GM19468 (cell line): ENCODE measurements around the gene TULP4.
"Not testable (repeated sequence)": the region's sequence is repeated elsewhere in the genome, so short reads cannot be mapped to it uniquely, and the experiment has no call there.

ENCODE experiments used
- ATAC-seq: cut with Tn5 transposase; IDR thresholded peaks from one replicate; pipeline ENCODE4 v1.9.1; 2021; ENCODE audit warnings: mild to moderate bottlenecking, moderate library complexity, moderate number of reproducible peaks; ENCODE audit not compliant: unreplicated experiment; ENCODE audit errors: extremely low read depth

TULP4 gene

GRCh38 chr6:158292016-158292415 lies 20.2 kb upstream of the TULP4 start:
- ATAC-seq = no peak

- ATAC-seq = no peak
Measured at GRCh38 chr6:158293122-158293521, 19.1 kb upstream of the TULP4 start.

- not testable (repeated sequence) for ATAC-seq
Measured at GRCh38 chr6:158295976-158296853, 16.1 kb upstream of the TULP4 start.

DNA sequence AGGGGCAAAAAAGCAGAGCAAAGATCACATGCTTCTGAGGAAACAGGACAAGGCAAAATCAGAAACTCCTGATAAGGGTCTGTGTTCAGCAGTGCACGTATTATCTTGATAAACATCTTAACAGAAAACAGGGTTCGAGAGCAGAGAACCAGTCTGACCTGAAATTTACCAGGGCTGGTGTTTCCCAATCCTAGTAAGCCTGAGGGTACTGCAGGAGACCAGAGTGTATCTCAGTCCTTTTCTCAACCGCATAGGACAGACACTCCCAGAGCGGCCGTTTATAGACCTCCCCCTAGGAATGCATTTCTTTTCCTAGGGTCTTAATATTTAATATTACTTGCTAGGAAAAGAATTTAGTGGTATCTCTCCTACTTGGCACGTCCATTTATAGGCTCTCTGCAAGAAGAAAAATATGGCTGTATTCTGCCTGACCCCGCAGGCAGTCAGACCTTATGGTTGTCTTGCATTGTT lies 15.4 kb upstream of the TULP4 start:
- ATAC-seq = not testable (repeated sequence)

GRCh38 chr6:158297657-158298056 lies 14.6 kb upstream of the TULP4 start:
- not testable (repeated sequence) for ATAC-seq

DNA sequence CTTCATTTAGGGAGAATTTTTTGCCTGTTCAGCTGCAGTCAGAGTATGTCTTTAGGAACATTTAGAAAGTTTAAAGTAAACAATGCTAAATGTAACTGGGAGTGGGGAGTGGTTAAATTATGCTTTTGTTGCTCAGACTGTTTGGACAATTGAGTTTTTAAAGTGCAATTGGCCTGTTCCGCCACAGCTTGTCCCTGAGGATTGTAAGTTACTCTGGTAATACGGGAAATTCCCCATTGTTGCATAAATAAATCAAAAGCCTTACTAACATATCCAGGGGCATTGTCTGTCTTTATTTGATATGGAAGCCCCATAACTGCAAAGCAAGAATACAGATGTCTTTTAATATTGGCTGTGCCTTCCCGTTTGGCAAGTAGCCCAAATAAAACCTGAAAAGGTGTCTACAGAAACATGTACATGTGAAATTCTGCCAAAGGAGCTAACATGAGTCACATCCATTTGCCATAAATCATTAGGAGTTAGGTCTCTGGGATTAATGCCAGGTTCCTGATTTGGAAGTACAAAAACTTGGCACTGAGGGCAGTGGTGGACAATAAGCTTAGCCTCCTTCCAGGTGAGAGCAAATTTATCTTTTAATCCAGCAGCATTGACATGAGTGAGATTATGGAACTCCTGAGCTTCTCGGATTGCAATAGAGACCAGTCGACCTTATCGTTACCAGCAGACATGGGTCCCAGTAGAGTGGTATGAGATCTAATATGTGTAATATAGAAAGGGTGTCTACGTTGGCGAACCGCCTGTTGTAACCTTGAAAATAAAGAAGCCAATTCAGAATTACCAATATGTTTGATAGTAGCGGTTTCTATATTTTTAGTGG lies 11.7 kb upstream of the TULP4 start:
- not testable (repeated sequence) for ATAC-seq

DNA sequence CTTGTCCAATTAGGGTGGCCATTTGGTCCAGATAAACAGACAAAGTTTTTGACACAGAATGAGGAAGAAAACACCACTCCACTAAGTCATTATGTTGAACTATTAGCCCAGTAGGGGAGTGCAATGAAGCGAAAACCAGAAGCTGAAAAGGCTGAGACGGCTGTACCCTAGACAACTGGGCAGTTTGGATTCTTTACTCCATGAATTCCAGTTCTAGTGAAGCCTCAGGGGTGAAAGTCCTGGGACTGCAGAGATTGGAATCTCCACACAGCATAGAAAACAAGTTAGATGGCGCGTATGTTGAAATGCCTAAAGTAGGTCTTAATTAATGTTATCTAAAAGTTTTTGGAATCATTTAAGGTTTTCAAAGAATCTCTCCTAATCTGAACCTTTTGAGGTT lies 10.7 kb upstream of the TULP4 start:
- not testable (repeated sequence) for ATAC-seq

DNA sequence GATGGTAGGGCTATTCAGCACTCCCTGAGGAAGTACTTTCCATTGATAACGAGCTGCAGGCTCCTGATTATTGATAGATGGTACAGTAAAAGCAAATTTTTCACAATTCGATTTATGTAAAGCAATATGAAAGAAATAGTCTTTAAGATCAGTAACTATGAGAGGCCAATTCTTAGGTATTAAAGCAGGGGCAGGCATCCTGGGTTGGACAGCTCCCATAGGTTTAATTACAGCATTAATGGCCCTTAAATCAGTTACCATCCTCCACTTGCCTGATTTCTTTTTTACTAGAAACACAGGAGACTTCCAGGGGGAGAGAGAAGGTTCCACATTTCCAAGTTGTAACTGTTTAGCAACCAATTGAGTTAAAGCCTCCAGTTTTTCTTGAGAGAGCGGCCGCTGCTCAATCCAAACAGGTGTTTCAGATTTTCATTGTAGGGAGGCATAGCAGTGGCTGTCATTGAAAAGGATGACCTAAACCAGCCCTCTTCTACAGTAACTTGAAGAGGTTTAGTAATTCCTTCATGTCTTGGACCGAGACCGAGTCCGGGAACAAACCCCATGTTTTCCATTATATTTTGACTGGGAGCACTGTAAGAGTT lies 10.0 kb upstream of the TULP4 start:
- ATAC-seq = not testable (repeated sequence)

DNA sequence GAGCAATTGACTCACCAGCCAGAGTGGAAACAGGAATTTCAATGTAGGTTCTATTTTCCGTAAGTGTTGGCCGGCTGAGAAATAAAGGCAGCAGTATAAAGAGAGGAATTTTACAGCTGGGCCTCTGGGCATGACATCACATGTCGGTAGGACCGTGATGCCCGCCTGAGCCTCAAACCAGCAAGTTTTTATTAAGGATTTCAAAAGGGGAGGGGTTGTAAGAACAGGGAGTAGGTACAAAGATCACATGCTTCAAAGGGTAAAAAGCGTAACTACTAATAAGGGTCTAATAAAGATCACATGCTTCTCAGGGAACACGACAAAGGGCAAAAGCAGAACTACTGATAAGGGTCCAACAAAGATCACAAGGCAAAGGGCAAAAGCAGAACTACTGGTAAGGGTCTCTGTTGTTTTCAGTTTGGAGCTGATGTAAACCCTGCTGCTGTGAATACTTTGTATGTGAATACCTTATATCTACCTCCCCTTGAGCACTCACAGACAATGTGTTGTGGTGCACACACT lies 9.0 kb upstream of the TULP4 start:
- no peak for ATAC-seq

DNA sequence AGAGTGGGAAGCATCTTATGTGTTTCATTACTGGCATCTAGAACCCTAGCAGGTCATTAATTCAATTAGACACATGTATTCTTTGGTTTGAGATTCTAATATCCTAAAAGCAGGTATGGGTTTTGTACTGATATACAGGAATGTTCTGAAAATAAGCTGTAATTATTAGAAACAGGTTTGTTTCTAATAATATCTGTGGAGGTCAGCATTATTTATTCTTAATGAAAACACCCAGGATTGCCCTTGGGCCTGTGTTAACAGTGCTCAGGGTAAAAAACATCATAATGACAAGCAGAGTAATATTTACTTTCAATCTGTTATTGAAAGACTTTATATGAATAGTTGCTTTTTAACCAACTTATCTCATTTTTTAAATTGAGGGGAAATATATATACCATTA lies 8.0 kb upstream of the TULP4 start:
- no peak for ATAC-seq

- no peak for ATAC-seq
Measured at GRCh38 chr6:158309814-158310213, 2.5 kb upstream of the TULP4 start.

- ATAC-seq = no peak
Measured at GRCh38 chr6:158311193-158311592, 1.1 kb upstream of the TULP4 start.

GRCh38 chr6:158311626-158312025 lies 639 bp upstream of the TULP4 start:
- no peak for ATAC-seq

DNA sequence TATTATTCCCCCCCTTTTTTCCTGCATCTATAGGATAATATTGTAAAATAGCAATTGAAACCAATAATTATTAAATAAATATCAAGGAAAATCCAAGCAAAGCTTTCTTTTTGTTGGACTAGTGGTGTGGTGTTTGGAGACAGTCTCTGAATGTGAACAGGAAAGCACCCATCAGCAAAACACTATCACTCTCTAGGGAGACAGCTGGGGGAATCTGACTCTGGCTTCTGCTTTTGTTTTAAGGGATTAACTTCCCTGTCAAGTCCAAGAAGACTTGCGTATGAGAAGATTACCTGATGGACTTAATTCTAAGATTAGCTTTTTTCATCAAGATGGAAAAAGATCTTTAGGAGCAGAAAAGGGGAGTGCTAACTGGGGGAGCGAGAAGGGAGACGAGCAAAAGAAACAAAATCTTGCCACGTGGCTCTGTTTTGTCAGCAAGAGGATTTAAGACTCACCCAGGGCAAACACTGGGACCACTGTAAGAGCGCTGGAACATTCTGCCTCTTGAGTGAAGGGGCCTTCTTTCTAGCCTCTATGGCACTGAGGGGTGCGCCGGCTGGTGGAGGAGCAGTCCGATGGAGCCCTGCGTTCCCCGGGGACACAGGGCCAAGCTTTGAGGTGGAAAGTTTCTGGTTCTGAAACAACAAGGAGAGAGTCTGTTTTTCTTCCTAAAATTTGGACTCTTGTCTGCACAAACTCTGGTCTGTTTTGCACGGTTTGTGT lies 570 bp downstream of the TULP4 start:
- ATAC-seq = no peak

DNA sequence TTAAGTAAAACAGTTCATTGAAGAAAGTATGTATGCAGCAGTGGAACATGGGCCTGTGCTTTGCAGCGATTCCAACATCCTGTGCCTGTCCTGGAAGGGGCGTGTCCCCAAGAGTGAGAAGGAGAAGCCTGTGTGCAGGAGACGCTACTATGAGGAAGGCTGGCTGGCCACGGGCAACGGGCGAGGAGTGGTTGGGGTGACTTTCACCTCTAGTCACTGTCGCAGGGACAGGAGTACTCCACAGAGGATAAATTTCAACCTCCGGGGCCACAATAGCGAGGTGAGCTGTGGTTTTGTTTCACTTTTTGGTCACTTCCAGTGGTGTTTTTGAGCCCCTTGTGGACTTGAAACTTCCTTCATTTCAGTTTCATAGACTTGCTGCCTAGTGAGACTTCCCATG lies 1.7 kb downstream of the TULP4 start:
- ATAC-seq = no peak

DNA sequence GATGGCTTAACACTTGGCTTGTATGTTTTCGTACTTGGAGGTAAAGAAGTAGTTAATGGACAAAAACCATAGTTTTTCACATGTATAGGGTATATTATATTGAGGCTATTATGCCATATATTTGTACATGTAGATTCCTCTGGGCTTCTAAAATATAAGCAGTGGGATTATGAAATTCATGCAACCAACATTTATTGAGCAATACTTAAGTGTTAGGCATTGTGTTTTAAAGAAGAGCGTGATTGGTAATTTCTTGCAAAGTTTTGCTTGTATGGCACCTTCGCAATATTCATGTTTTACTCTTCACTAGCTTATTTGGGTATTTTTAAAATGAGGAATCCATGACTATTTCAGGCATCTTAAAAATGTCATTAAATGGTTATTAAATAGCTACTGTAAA lies 2.5 kb downstream of the TULP4 start:
- ATAC-seq = no peak

- ATAC-seq = no peak
Measured at GRCh38 chr6:158316022-158316421, 3.8 kb downstream of the TULP4 start.

DNA sequence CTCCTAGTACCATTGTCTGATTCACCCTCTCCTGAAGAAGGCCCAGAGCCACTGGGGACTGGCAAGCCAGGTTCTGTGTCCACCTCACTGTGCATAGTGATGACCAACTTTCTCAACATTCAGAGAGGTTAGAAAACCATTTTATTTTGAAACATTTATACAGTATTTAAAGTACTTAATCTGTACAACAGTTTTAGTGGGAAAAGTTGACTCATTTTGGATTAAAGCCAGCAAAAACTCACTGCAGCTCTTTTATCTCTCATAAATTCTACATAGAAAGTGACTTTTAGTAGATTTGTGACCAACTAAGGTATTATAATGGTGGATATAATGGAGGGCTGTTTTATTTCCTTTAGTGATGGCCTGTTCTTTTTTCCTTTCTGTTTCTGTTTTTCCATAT lies 9.7 kb downstream of the TULP4 start:
- ATAC-seq = no peak

DNA sequence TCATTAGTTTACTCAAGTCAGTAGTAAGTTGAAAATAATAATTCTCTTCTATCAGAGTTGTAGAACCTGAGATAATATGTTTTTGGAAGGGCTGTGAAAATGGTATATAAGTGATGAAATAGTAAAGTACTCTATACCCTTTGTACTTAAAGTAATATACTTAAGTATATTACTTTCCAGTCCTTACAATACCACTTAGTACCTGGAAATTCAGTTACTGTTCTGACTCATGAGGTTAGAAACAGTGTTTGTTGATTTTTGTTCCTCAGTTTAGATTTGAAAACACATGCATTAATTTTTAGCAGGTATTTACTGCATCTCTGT lies 10.1 kb downstream of the TULP4 start:
- no peak for ATAC-seq
